GM18858 (cell line): ENCODE data around the gene FAAP100.

Source experiments
- ATAC-seq: cut with Tn5 transposase; IDR thresholded peaks from one replicate; pipeline ENCODE4 v1.9.1; 2021; ENCODE audit not compliant: unreplicated experiment

FAAP100 gene

GRCh38 chr17:81513372-81513752 lies 38.8 kb downstream of the FAAP100 start:
- no peak for ATAC-seq

GRCh38 chr17:81512562-81513371 lies 39.4 kb downstream of the FAAP100 start, which contains the start of gene ACTG1:
Gene ACTG1, minus strand, starts transcription at chr17:81512799. Its CDS starts 445 bp downstream, at chr17:81512354.
- no peak for ATAC-seq

GRCh38 chr17:81511804-81512561 lies 40.2 kb downstream of the FAAP100 start:
- ATAC-seq = no peak

GRCh38 chr17:81511554-81511803 lies 40.7 kb downstream of the FAAP100 start:
- no peak for ATAC-seq

GRCh38 chr17:81510785-81511553 lies 41.2 kb downstream of the FAAP100 start:
- no peak for ATAC-seq

- ATAC-seq = no peak
Observed at GRCh38 chr17:81509972-81510784, 42.0 kb downstream of the FAAP100 start.

GRCh38 chr17:81509207-81509971 lies 42.8 kb downstream of the FAAP100 start:
- no peak for ATAC-seq

GRCh38 chr17:81508639-81509206 lies 43.4 kb downstream of the FAAP100 start:
- ATAC-seq = no peak

- no peak for ATAC-seq
Observed at GRCh38 chr17:81503619-81504018, 48.5 kb downstream of the FAAP100 start.

GRCh38 chr17:81502471-81503017 lies 49.6 kb downstream of the FAAP100 start:
- ATAC-seq = no peak

- no peak for ATAC-seq
Observed at GRCh38 chr17:81500047-81500446, 52.1 kb downstream of the FAAP100 start.

- ATAC-seq = no peak
Observed at GRCh38 chr17:81499601-81499970, 52.6 kb downstream of the FAAP100 start.

- ATAC-seq = no peak
Observed at GRCh38 chr17:81498953-81499600, 53.1 kb downstream of the FAAP100 start.

- ATAC-seq = no peak
Observed at GRCh38 chr17:81494626-81495377, 57.4 kb downstream of the FAAP100 start.

- ATAC-seq = no peak
Observed at GRCh38 chr17:81493198-81494038, 58.7 kb downstream of the FAAP100 start.

GRCh38 chr17:81492706-81493105 lies 59.4 kb downstream of the FAAP100 start:
- no peak for ATAC-seq

- no peak for ATAC-seq
Observed at GRCh38 chr17:81492202-81492601, 60.0 kb downstream of the FAAP100 start.
